HCT116 (cell line): ENCODE measurements around the gene LILRB1. TPM values are rescaled to one million over a fixed set of nuclear protein-coding genes. Genes with fewer than 3 reads are reported as not detected.
"Not testable (repeated sequence)": the region's sequence is repeated elsewhere in the genome, so short reads cannot be mapped to it uniquely, and the experiment has no call there.

Experiments
- ATAC-seq: fragments of 200-7000 bp; cut with Tn5 transposase; 2 replicates; pipeline ENCODE4 v1.9.1; 2020; ENCODE audit warnings: mild to moderate bottlenecking, moderate library complexity
- BruUV-seq: library from RNA; stranded (reverse); fragments of 400-500 nt; replicated peaks from 2 replicates; lab custom pipeline; 2021; lab: Mats Ljungman, UMichigan
- CTCF ChIA-PET: fragments of 300-600 bp; sonication (Branson Sonifier 250); formaldehyde crosslinking; loops from one replicate; lab custom pipeline; 2021; ENCODE audit warnings: antibody characterized with exemption; lab: Charles Lee
- POLR2A ChIA-PET: fragments of 300-600, 350-600 bp; sonication (Branson Sonifier 250); formaldehyde crosslinking; loops from one replicate; lab custom pipeline; 2021; ENCODE audit warnings: antibody characterized with exemption; lab: Charles Lee
- RAD21 ChIA-PET, 2 experiments: fragments of 300-600 bp; sonication (Branson Sonifier 250); formaldehyde crosslinking; loops; one replicate each; lab custom pipeline; 2023; ENCODE audit warnings: low total read pairs in 2 of 2; ENCODE audit not compliant: uncharacterized antibody in 2 of 2, unreplicated experiment in 2 of 2, low non-redundant PET in 1 of 2; lab: Charles Lee
- DNase-seq: peaks from one replicate; pipeline ENCODE4 v3.0.0-alpha.2; 2010; ENCODE audit warnings: low read depth, low spot score
- H2AFZ ChIP-seq: fragments of 200-600 bp; shearing (Covaris generic), sonication (generic); 2 replicates; pipeline ENCODE4 v1.6.1; 2017; ENCODE audit warnings: low read depth, mixed run types, mixed read lengths, antibody characterized with exemption, low read length; ENCODE audit not compliant: poor library complexity, severe bottlenecking
- H3K27ac ChIP-seq: 2 replicates; pipeline ENCODE4 v1.5.1; 2012; ENCODE audit warnings: low read depth, low read length
- H3K27me3 ChIP-seq: fragments of 200-600 bp; sonication (generic); 2 replicates; pipeline ENCODE4 v1.6.1; 2016; ENCODE audit warnings: mixed run types, low read length, mixed read lengths; ENCODE audit not compliant: insufficient read depth
- H3K36me3 ChIP-seq, 2 experiments: fragments of 200-500 bp in 1 of 2; fragments of 200-600 bp in 1 of 2; sonication (Bioruptor generic) in 1 of 2; sonication (generic) in 1 of 2; 2 replicates each; pipeline versions ENCODE4 v1.5.1 to v1.6.1; 2014 to 2016; ENCODE audit warnings: low read length in 2 of 2, inconsistent platforms in 1 of 2, mixed read lengths in 1 of 2, mixed run types in 1 of 2; ENCODE audit not compliant: insufficient read depth in 2 of 2, control insufficient read depth in 1 of 2
- H3K4me1 ChIP-seq, 2 experiments: fragments of 200-600 bp in 1 of 2; sonication (generic) in 1 of 2; 2 replicates each; pipeline versions ENCODE4 v1.5.1 to v1.6.1; 2012 to 2017; ENCODE audit warnings: low read length in 2 of 2, inconsistent platforms in 1 of 2, mild to moderate bottlenecking in 1 of 2, mixed read lengths in 1 of 2, mixed run types in 1 of 2, moderate library complexity in 1 of 2; ENCODE audit not compliant: insufficient read depth in 2 of 2, control insufficient read depth in 1 of 2
- H3K4me2 ChIP-seq: fragments of 200-600 bp; sonication (generic); 2 replicates; pipeline ENCODE4 v1.6.1; 2017; ENCODE audit warnings: mixed run types, low read length, mixed read lengths
- H3K4me3 ChIP-seq, 2 experiments: fragments of 200-600 bp in 1 of 2; sonication (generic) in 1 of 2; replicated peaks in 1 of 2; 2 replicates each; pipeline ENCODE4 v1.5.1; 2011 to 2016; ENCODE audit warnings: low read length in 2 of 2, control low read depth in 1 of 2, low read depth in 1 of 2, mild to moderate bottlenecking in 1 of 2, mixed read lengths in 1 of 2, mixed run types in 1 of 2
- H3K79me2 ChIP-seq: fragments of 200-600 bp; sonication (generic); 2 replicates; pipeline ENCODE4 v1.6.1; 2017; ENCODE audit warnings: mild to moderate bottlenecking, mixed run types, low read length, moderate library complexity, mixed read lengths; ENCODE audit not compliant: insufficient read depth
- H3K9ac ChIP-seq: fragments of 200-600 bp; sonication (generic); 2 replicates; pipeline ENCODE4 v1.6.1; 2016; ENCODE audit warnings: low read length, mixed read lengths
- H3K9me2 ChIP-seq: fragments of 200-600 bp; sonication (generic), shearing (Covaris generic); 2 replicates; pipeline ENCODE4 v1.6.1; 2017; ENCODE audit warnings: mixed run types, mild to moderate bottlenecking, moderate library complexity; ENCODE audit not compliant: insufficient read depth
- H3K9me3 ChIP-seq, 2 experiments: fragments of 200-500 bp in 1 of 2; fragments of 200-600 bp in 1 of 2; sonication (Bioruptor generic) in 1 of 2; sonication (generic) in 1 of 2; 2 replicates each; pipeline ENCODE4 v1.6.1; 2014 to 2017; ENCODE audit warnings: low read length in 2 of 2, mixed read lengths in 2 of 2, inconsistent platforms in 1 of 2, low read depth in 1 of 2, mild to moderate bottlenecking in 1 of 2, mixed run types in 1 of 2, moderate library complexity in 1 of 2; ENCODE audit not compliant: control insufficient read depth in 1 of 2, insufficient read depth in 1 of 2
- H4K20me1 ChIP-seq: fragments of 200-600 bp; sonication (generic), shearing (Covaris generic); 2 replicates; pipeline ENCODE4 v1.6.1; 2017; ENCODE audit warnings: mixed run types, mild to moderate bottlenecking, moderate library complexity; ENCODE audit not compliant: insufficient read depth
- CBX3 ChIP-seq: IDR thresholded peaks from 2 replicates; pipeline ENCODE4 v1.6.1; 2012; ENCODE audit warnings: low read depth
- EZH2 ChIP-seq: fragments of 200-600 bp; sonication (generic); IDR thresholded peaks from 2 replicates; pipeline ENCODE4 v1.6.1; 2017; ENCODE audit warnings: antibody characterized with exemption, mixed run types
- POLR2AphosphoS5 ChIP-seq: IDR thresholded peaks from 2 replicates; pipeline ENCODE4 v1.6.1; 2011; ENCODE audit warnings: mild to moderate bottlenecking, low read depth, low read length, moderate library complexity
- SIN3A ChIP-seq: IDR thresholded peaks from 2 replicates; pipeline ENCODE4 v1.6.1; 2012; ENCODE audit warnings: low read depth
- SRF ChIP-seq: IDR thresholded peaks from 2 replicates; pipeline ENCODE4 v1.6.1; 2012; ENCODE audit warnings: low read depth
- ZNF274 ChIP-seq: fragments of 200-500 bp; sonication (Bioruptor generic); IDR thresholded peaks from 2 replicates; pipeline ENCODE4 v1.6.1; 2014; ENCODE audit warnings: mild to moderate bottlenecking, low read depth, low read length, inconsistent platforms
- intact Hi-C: fragments of 100-400 bp; cut with micrococcal nuclease; formaldehyde crosslinking; loops from 2 replicates; pipeline ENCODE4 v1.10.0; 2022
- total RNA-seq: library from RNA; stranded (reverse); gene quantifications from one replicate; pipeline ENCODE4 v1.2.1, GENCODE V29; 2021; ENCODE audit not compliant: unreplicated experiment
- TF ChIP-seq, protein P1 (sequence below), 3 experiments: fragments of 200-600 bp in 1 of 3; sonication (generic) in 1 of 3; IDR thresholded peaks in 2 of 3; conservative IDR thresholded peaks in 1 of 3; 2 replicates each; pipeline ENCODE4 v1.5.1; 2012 to 2017; ENCODE audit warnings: low read depth in 2 of 3, low read length in 2 of 3, antibody characterized with exemption in 1 of 3, borderline replicate concordance in 1 of 3, control low read depth in 1 of 3, mild to moderate bottlenecking in 1 of 3, mixed read lengths in 1 of 3, mixed run types in 1 of 3, moderate library complexity in 1 of 3; ENCODE audit not compliant: insufficient read depth in 1 of 3

The LILRB1 gene
- total RNA-seq, 1 experiment from 2014 or later = not detected

DNA sequence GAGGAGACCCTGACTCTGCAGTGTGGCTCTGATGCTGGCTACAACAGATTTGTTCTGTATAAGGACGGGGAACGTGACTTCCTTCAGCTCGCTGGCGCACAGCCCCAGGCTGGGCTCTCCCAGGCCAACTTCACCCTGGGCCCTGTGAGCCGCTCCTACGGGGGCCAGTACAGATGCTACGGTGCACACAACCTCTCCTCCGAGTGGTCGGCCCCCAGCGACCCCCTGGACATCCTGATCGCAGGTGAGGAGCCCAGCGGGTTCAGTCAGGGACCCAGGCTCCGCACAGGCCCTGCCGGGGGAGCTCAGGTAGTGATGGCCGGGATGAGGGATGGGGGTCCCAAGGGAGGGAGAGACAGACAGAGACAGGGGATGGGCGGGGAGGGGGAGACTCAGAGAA lies 2.2 kb downstream of the LILRB1 start:
- H3K36me3 ChIP-seq, H3K9me3 ChIP-seq, BruUV-seq, H2AFZ ChIP-seq, DNase-seq, ATAC-seq, POLR2A ChIA-PET, H3K4me2 ChIP-seq, H4K20me1 ChIP-seq, H3K4me3 ChIP-seq, H3K27ac ChIP-seq, H3K79me2 ChIP-seq, RAD21 ChIA-PET, H3K9ac ChIP-seq, H3K4me1 ChIP-seq, H3K9me2 ChIP-seq: not testable (repeated sequence)
- peaks cover 25% of the 10 kb centered on the region for H3K27me3 ChIP-seq
- intact Hi-C loops = loop anchor here (5.0 kb wide), 1 partner anchor 335 kb away; no protein-coding TSS in a partner anchor
- CTCF ChIA-PET = interaction anchor here (0.7 kb wide), 1 partner anchor 22 kb away, joined by 7 read pairs; no protein-coding TSS in a partner anchor

- no peak overlapping the region for H3K9ac ChIP-seq
- H3K27ac ChIP-seq = no peak overlapping the region
- peaks cover 24% of the 10 kb centered on the region for H3K27me3 ChIP-seq
- H3K79me2 ChIP-seq = no peaks in the 10 kb centered on the region
- no peak overlapping the region for H3K4me3 ChIP-seq
- no peaks in the 10 kb centered on the region for H3K9me3 ChIP-seq
- intact Hi-C loops = loop anchor here (5.0 kb wide), 1 partner anchor 336 kb away; no protein-coding TSS in a partner anchor
- CTCF ChIA-PET = no interaction called here
- H3K36me3 ChIP-seq = no peaks in the 10 kb centered on the region
- no TSS peak for BruUV-seq
- DNase-seq (no peak), ATAC-seq (no peak)
- no peak overlapping the region for H2AFZ ChIP-seq
- no peaks in the 10 kb centered on the region for H3K4me1 ChIP-seq
- H3K9me2 ChIP-seq = no peaks in the 10 kb centered on the region
- no peaks in the 10 kb centered on the region for H4K20me1 ChIP-seq
- TF ChIP-seq ZNF274 = no peak
- TF ChIP-seq CBX3 = no peak
- no peak for TF ChIP-seq SRF
- TF ChIP-seq, protein P1, sequence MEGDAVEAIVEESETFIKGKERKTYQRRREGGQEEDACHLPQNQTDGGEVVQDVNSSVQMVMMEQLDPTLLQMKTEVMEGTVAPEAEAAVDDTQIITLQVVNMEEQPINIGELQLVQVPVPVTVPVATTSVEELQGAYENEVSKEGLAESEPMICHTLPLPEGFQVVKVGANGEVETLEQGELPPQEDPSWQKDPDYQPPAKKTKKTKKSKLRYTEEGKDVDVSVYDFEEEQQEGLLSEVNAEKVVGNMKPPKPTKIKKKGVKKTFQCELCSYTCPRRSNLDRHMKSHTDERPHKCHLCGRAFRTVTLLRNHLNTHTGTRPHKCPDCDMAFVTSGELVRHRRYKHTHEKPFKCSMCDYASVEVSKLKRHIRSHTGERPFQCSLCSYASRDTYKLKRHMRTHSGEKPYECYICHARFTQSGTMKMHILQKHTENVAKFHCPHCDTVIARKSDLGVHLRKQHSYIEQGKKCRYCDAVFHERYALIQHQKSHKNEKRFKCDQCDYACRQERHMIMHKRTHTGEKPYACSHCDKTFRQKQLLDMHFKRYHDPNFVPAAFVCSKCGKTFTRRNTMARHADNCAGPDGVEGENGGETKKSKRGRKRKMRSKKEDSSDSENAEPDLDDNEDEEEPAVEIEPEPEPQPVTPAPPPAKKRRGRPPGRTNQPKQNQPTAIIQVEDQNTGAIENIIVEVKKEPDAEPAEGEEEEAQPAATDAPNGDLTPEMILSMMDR (IDR thresholded peaks at IDR 0.05 in 2 of 3, conservative IDR thresholded peaks at IDR 0.05 in 1 of 3; ENCODE audit: borderline replicate concordance in 1 of 3, insufficient read depth in 1 of 3, low read depth in 2 of 3, low read length in 2 of 3) = no peak
- TF ChIP-seq POLR2AphosphoS5 = no peak
- no peak for TF ChIP-seq EZH2
- TF ChIP-seq SIN3A = no peak
- H3K4me2 ChIP-seq = no peak overlapping the region
- POLR2A ChIA-PET = no interaction called here
- RAD21 ChIA-PET = no interaction called here
Observed at GRCh38 chr19:54633401-54633800, 3.1 kb downstream of the LILRB1 start.

GRCh38 chr19:54636081-54636480 lies 5.8 kb downstream of the LILRB1 start:
- POLR2A ChIA-PET = not testable (repeated sequence)

More at GRCh38 chr19:54636081-54636480, 5.8 kb downstream of the LILRB1 start:
- H3K4me1 ChIP-seq, H3K9ac ChIP-seq, H3K79me2 ChIP-seq, RAD21 ChIA-PET, H3K4me2 ChIP-seq, H3K9me2 ChIP-seq, ATAC-seq, H3K27ac ChIP-seq, H4K20me1 ChIP-seq, H3K36me3 ChIP-seq, H3K9me3 ChIP-seq, H3K4me3 ChIP-seq, CTCF ChIA-PET, H2AFZ ChIP-seq, intact Hi-C loops, DNase-seq, BruUV-seq: not testable (repeated sequence)
- H3K27me3 ChIP-seq = peaks cover 34% of the 10 kb centered on the region
